RWPE1 (cell line): Measurements from ENCODE around the gene APCDD1.
"Not testable (repeated sequence)": the region's sequence is repeated elsewhere in the genome, so short reads cannot be mapped to it uniquely, and the experiment has no call there.

Experiments
- CTCF ChIA-PET: fragments of 350-600 bp; sonication (Branson Sonifier 250); formaldehyde crosslinking; extraction: SDS; loops from one replicate; lab custom pipeline; 2021; lab: Yijun Ruan, JAX
- POLR2A ChIA-PET: fragments of 400-600 bp; formaldehyde crosslinking; extraction: SDS; loops from one replicate; lab custom pipeline; 2020; ENCODE audit warnings: antibody characterized with exemption; ENCODE audit not compliant: low non-redundant PET; lab: Yijun Ruan, JAX
- DNase-seq: peaks from one replicate; pipeline ENCODE4 v3.0.0; 2012; ENCODE audit warnings: low spot score
- H3K27ac ChIP-seq: fragments of 450-650 bp; 2 replicates; pipeline ENCODE4 v1.5.1; 2017
- CTCF ChIP-seq: fragments of 450-650 bp; conservative IDR thresholded peaks from 2 replicates; pipeline ENCODE4 v1.5.1; 2017; ENCODE audit warnings: low read depth, mild to moderate bottlenecking

Gene APCDD1

GRCh38 chr18:10497206-10497749 is 42.8 kb downstream of the APCDD1 start:
- ChIA-PET POLR2A (no interaction called here), CTCF (interaction anchor here (0.6 kb wide), 1 partner anchor 334 kb away, joined by 3 read pairs; no protein-coding TSS in a partner anchor)
- no peak for TF ChIP-seq CTCF
- H3K27ac ChIP-seq = no peak overlapping the region
- no peak for DNase-seq

GRCh38 chr18:10499230-10499629 is 44.8 kb downstream of the APCDD1 start:
- TF ChIP-seq CTCF = no peak
- POLR2A ChIA-PET = no interaction called here
- CTCF ChIA-PET = no interaction called here
- H3K27ac ChIP-seq = no peak overlapping the region
- no peak for DNase-seq

GRCh38 chr18:10500038-10500437 is 45.6 kb downstream of the APCDD1 start:
- H3K27ac ChIP-seq = no peak overlapping the region
- no peak for DNase-seq
- POLR2A ChIA-PET = no interaction called here
- no peak for TF ChIP-seq CTCF
- CTCF ChIA-PET = no interaction called here

- no peak for TF ChIP-seq CTCF
- H3K27ac ChIP-seq = no peak overlapping the region
- ChIA-PET CTCF (no interaction called here), POLR2A (no interaction called here)
- DNase-seq = no peak
These were observed 50.3 kb downstream of the APCDD1 start for GRCh38 chr18:10504723-10505122.

GRCh38 chr18:10505892-10506291 is 51.5 kb downstream of the APCDD1 start:
- DNase-seq, H3K27ac ChIP-seq, CTCF ChIA-PET, POLR2A ChIA-PET: not testable (repeated sequence)

GRCh38 chr18:10508591-10508990 is 54.2 kb downstream of the APCDD1 start:
- no peak for DNase-seq
- ChIA-PET CTCF (no interaction called here), POLR2A (no interaction called here)
- TF ChIP-seq CTCF = no peak
- H3K27ac ChIP-seq = no peak overlapping the region

- CTCF ChIA-PET = interaction anchor here (0.6 to 1.2 kb wide), 2 partner anchors 9 to 75 kb away, joined by 4 to 6 read pairs; no protein-coding TSS in a partner anchor
These were observed 56.8 kb downstream of the APCDD1 start for GRCh38 chr18:10511236-10511635.

More at GRCh38 chr18:10511236-10511635, 56.8 kb downstream of the APCDD1 start:
- POLR2A ChIA-PET = no interaction called here
- TF ChIP-seq CTCF = no peak
- H3K27ac ChIP-seq = no peak overlapping the region
- no peak for DNase-seq
